OCI-LY1 (cell line): ENCODE measurements around the gene P4HB.

Source experiments
- H2AFZ ChIP-seq: fragments of 200-600 bp; sonication (generic), shearing (Covaris generic); 2 replicates; pipeline ENCODE4 v1.6.0; 2014; ENCODE audit warnings: antibody characterized with exemption, mild to moderate bottlenecking, low read length
- H3F3A ChIP-seq: fragments of 200-600 bp; sonication (generic), shearing (Covaris generic); 2 replicates; pipeline ENCODE4 v1.6.0; 2014; ENCODE audit warnings: mild to moderate bottlenecking, antibody characterized with exemption, low read length, moderate library complexity; ENCODE audit not compliant: insufficient read depth
- H3K27ac ChIP-seq: fragments of 200-600 bp; sonication (generic); 2 replicates; pipeline ENCODE4 v1.5.1; 2014; ENCODE audit warnings: low read length, mixed run types, mild to moderate bottlenecking, low read depth; ENCODE audit not compliant: poor library complexity, severe bottlenecking
- H3K27me3 ChIP-seq: fragments of 200-600 bp; sonication (generic); 2 replicates; pipeline ENCODE4 v1.6.0; 2014; ENCODE audit warnings: antibody characterized with exemption, mild to moderate bottlenecking, low read length, moderate library complexity; ENCODE audit not compliant: insufficient read depth
- H3K36me3 ChIP-seq: fragments of 200-600 bp; sonication (generic); 2 replicates; pipeline ENCODE4 v1.6.1; 2014; ENCODE audit warnings: mild to moderate bottlenecking, antibody characterized with exemption, low read length, moderate library complexity, mixed read lengths; ENCODE audit not compliant: insufficient read depth
- H3K4me1 ChIP-seq: fragments of 200-600 bp; sonication (generic); 2 replicates; pipeline ENCODE4 v1.5.1; 2014; ENCODE audit warnings: mild to moderate bottlenecking, low read length, moderate library complexity; ENCODE audit not compliant: insufficient read depth, severe bottlenecking
- H3K4me2 ChIP-seq: fragments of 200-600 bp; sonication (generic), shearing (Covaris generic); 2 replicates; pipeline ENCODE4 v1.6.1; 2014; ENCODE audit warnings: low read length
- H3K4me3 ChIP-seq: fragments of 200-600 bp; sonication (generic); 2 replicates; pipeline ENCODE4 v1.5.1; 2014; ENCODE audit warnings: low read length, low read depth, mild to moderate bottlenecking, mixed read lengths; ENCODE audit not compliant: poor library complexity, severe bottlenecking
- H3K79me2 ChIP-seq: fragments of 200-600 bp; shearing (Covaris generic); 2 replicates; pipeline ENCODE4 v1.6.1; 2016; ENCODE audit warnings: mixed run types, low read length, mixed read lengths; ENCODE audit not compliant: insufficient read depth
- H3K9ac ChIP-seq: fragments of 200-600 bp; sonication (generic), shearing (Covaris generic); 2 replicates; pipeline ENCODE4 v1.6.1; 2014; ENCODE audit warnings: mild to moderate bottlenecking, low read length, mixed read lengths
- H3K9me2 ChIP-seq: fragments of 200-600 bp; sonication (generic), shearing (Covaris generic); 2 replicates; pipeline ENCODE4 v1.6.1; 2014; ENCODE audit warnings: low read depth, mild to moderate bottlenecking, low read length, mixed read lengths
- H3K9me3 ChIP-seq: fragments of 200-600 bp; shearing (Covaris generic); 2 replicates; pipeline ENCODE4 v1.6.1; 2014; ENCODE audit warnings: low read length, mixed read lengths
- H4K20me1 ChIP-seq: fragments of 200-600 bp; sonication (generic), shearing (Covaris generic); 2 replicates; pipeline ENCODE4 v1.6.0; 2016; ENCODE audit warnings: mild to moderate bottlenecking, low read length; ENCODE audit not compliant: insufficient read depth
- EZH2 ChIP-seq: fragments of 200-600 bp; sonication (generic), shearing (Covaris generic); IDR thresholded peaks from 2 replicates; pipeline ENCODE4 v1.8.0; 2017; ENCODE audit warnings: borderline replicate concordance, mixed run types, mild to moderate bottlenecking, antibody characterized with exemption, low read length, moderate library complexity, mixed read lengths
- TF ChIP-seq, protein P1 (sequence below): fragments of 200-600 bp; sonication (generic), shearing (Covaris generic); IDR thresholded peaks from 2 replicates; pipeline ENCODE4 v1.5.1; 2017; ENCODE audit warnings: mild to moderate bottlenecking, antibody characterized with exemption, low read length, moderate library complexity, mixed read lengths

Gene P4HB

DNA sequence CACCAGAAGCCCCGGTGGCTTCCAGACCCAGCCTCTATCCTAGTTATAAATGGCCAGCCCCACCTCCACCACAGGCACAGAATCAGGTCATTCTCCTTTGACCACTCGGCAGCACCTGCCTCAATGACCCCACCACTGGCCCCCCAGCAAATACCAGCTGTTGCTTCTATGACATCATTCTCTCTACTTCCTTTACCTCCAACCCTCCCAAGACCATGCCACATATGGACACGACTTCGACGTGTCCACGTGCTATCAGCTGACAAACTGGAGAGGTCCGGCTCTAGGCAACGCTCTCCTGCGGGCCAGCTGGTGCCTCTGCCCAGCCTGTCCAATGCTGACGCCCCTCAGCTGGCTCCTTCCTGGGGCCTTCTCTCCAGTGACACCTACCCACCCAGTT lies 25.1 kb upstream of the P4HB start:
- H3K9me3 ChIP-seq: no peaks in the 10 kb centered on the region
- no peaks in the 10 kb centered on the region for H4K20me1 ChIP-seq
- H3K9ac ChIP-seq: no peak overlapping the region
- no peaks in the 10 kb centered on the region for H3F3A ChIP-seq
- peaks cover 9% of the 10 kb centered on the region for H3K4me1 ChIP-seq
- H3K27me3 ChIP-seq: no peaks in the 10 kb centered on the region
- no peak overlapping the region for H3K27ac ChIP-seq
- H3K36me3 ChIP-seq: peaks cover 96% of the 10 kb centered on the region
- H3K4me3 ChIP-seq: no peak overlapping the region
- no peaks in the 10 kb centered on the region for H3K9me2 ChIP-seq
- no peak overlapping the region for H2AFZ ChIP-seq
- no peak for TF ChIP-seq EZH2
- TF ChIP-seq, protein P1, sequence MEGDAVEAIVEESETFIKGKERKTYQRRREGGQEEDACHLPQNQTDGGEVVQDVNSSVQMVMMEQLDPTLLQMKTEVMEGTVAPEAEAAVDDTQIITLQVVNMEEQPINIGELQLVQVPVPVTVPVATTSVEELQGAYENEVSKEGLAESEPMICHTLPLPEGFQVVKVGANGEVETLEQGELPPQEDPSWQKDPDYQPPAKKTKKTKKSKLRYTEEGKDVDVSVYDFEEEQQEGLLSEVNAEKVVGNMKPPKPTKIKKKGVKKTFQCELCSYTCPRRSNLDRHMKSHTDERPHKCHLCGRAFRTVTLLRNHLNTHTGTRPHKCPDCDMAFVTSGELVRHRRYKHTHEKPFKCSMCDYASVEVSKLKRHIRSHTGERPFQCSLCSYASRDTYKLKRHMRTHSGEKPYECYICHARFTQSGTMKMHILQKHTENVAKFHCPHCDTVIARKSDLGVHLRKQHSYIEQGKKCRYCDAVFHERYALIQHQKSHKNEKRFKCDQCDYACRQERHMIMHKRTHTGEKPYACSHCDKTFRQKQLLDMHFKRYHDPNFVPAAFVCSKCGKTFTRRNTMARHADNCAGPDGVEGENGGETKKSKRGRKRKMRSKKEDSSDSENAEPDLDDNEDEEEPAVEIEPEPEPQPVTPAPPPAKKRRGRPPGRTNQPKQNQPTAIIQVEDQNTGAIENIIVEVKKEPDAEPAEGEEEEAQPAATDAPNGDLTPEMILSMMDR: no peak
- peaks cover 10% of the 10 kb centered on the region for H3K79me2 ChIP-seq
- no peak overlapping the region for H3K4me2 ChIP-seq

- H3K4me3 ChIP-seq: no peak overlapping the region
- no peak overlapping the region for H3K27ac ChIP-seq
- no peak overlapping the region for H3K4me2 ChIP-seq
- peaks cover 5% of the 10 kb centered on the region for H3K79me2 ChIP-seq
- no peaks in the 10 kb centered on the region for H4K20me1 ChIP-seq
- H2AFZ ChIP-seq: no peak overlapping the region
- TF ChIP-seq EZH2: no peak
- TF ChIP-seq, protein P1: no peak
- H3K4me1 ChIP-seq: peaks cover 4% of the 10 kb centered on the region
- H3K36me3 ChIP-seq: peaks cover 96% of the 10 kb centered on the region
- H3K9me2 ChIP-seq: no peaks in the 10 kb centered on the region
- no peaks in the 10 kb centered on the region for H3K9me3 ChIP-seq
- no peak overlapping the region for H3K9ac ChIP-seq
- no peaks in the 10 kb centered on the region for H3K27me3 ChIP-seq
- H3F3A ChIP-seq: no peaks in the 10 kb centered on the region
Measured at GRCh38 chr17:81884968-81885367, 24.6 kb upstream of the P4HB start.

GRCh38 chr17:81884520-81884919 lies 24.2 kb upstream of the P4HB start:
- H3K4me1 ChIP-seq: no peaks in the 10 kb centered on the region
- H3K27ac ChIP-seq: no peak overlapping the region
- H4K20me1 ChIP-seq: no peaks in the 10 kb centered on the region
- H3K36me3 ChIP-seq: peaks cover 96% of the 10 kb centered on the region
- H3K79me2 ChIP-seq: peaks cover under 1% of the 10 kb centered on the region
- H3K4me2 ChIP-seq: no peak overlapping the region
- TF ChIP-seq, protein P1: no peak
- TF ChIP-seq EZH2: no peak
- H2AFZ ChIP-seq: no peak overlapping the region
- H3K4me3 ChIP-seq: no peak overlapping the region
- no peaks in the 10 kb centered on the region for H3F3A ChIP-seq
- H3K9ac ChIP-seq: no peak overlapping the region
- H3K27me3 ChIP-seq: no peaks in the 10 kb centered on the region
- no peaks in the 10 kb centered on the region for H3K9me3 ChIP-seq
- H3K9me2 ChIP-seq: no peaks in the 10 kb centered on the region
